ENCODE results near the gene ECM2.

Gene ECM2

DNA sequence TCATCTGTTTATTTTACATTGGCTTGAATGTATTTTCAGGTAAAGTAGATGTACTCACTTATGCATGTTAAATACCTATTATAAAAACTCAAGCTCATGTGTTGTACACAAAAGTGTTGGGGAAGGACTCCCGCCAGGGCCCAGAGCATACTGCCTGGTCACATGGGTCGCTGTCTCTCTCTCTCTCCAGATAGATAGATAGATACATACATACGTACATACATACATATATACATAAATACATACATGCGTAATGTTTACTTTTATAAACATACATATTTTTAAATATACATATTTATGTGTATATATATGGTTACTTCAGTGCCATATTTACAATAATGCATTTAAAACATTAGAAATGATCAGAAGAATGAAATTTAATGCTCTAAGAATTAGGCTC lies 78.2 kb downstream of the ECM2 start:
- DNase-seq, result no peak

- no peak for DNase-seq
These were observed 80.6 kb downstream of the ECM2 start for GRCh38 chr9:92455217-92455616.

DNA sequence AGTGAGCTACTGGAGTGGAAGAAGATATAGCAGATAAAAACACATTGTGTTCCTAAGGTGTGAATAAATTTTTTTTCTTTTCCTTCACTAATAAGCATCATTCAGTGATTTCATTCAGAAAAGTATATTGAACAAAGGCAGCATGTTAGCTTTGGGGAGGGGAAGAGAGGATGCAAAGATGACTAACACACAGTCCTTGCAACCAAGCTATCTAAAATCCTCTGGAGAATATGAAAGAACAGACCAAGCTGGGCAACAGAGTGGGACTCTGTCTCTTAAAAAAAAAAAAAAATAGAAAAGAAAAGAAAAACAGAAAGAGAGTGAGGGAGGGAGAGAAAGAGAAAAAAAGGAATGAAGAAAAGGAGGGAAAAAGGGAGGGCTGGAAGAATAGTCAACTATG lies 89.3 kb downstream of the ECM2 start:
- no peak for DNase-seq
